ENCODE measurements around the gene SLC5A6. TPM values are rescaled to one million over a fixed set of nuclear protein-coding genes. Genes with fewer than 3 reads are reported as not detected.
A peak's percentile ranks its signal among the peaks of the same experiment; 100 is the strongest.

Gene SLC5A6
- polyA plus RNA-seq, 4 donors = 29.6 to 48.6 (median 39.4) TPM

GRCh38 chr2:27237341-27237945 lies 25.4 kb upstream of the SLC5A6 start:
- no peak for DNase-seq (ENCODE audit: low read depth in 4 of 4, low spot score in 2 of 4)

- DNase-seq (ENCODE audit: low read depth in 4 of 4, low spot score in 2 of 4) = no peak
Measured at GRCh38 chr2:27236626-27237025, 24.6 kb upstream of the SLC5A6 start.

- DNase-seq (ENCODE audit: low read depth in 4 of 4, low spot score in 2 of 4) = no peak
Measured at GRCh38 chr2:27236136-27236535, 24.1 kb upstream of the SLC5A6 start.

GRCh38 chr2:27233341-27233740 lies 21.3 kb upstream of the SLC5A6 start:
- no peak for DNase-seq (ENCODE audit: low read depth in 4 of 4, low spot score in 2 of 4)

- no peak for DNase-seq (ENCODE audit: low read depth in 4 of 4, low spot score in 2 of 4)
Measured at GRCh38 chr2:27231921-27232320, 19.9 kb upstream of the SLC5A6 start.

- DNase-seq (ENCODE audit: low read depth in 4 of 4, low spot score in 2 of 4) = no peak
Measured at GRCh38 chr2:27227501-27227900, 15.4 kb upstream of the SLC5A6 start.

- DNase-seq (ENCODE audit: low read depth in 4 of 4, low spot score in 2 of 4) = no peak
Measured at GRCh38 chr2:27225526-27225925, 13.5 kb upstream of the SLC5A6 start.

- DNase-seq (ENCODE audit: low read depth in 4 of 4, low spot score in 2 of 4) = no peak
Measured at GRCh38 chr2:27223416-27223815, 11.3 kb upstream of the SLC5A6 start.

- DNase-seq (ENCODE audit: low read depth in 4 of 4, low spot score in 2 of 4) = no peak
Measured at GRCh38 chr2:27222407-27222806, 10.3 kb upstream of the SLC5A6 start.

- no peak for DNase-seq (ENCODE audit: low read depth in 4 of 4, low spot score in 2 of 4)
Measured at GRCh38 chr2:27221166-27221565, 9.1 kb upstream of the SLC5A6 start.

GRCh38 chr2:27220091-27220490 lies 8.0 kb upstream of the SLC5A6 start:
- DNase-seq (ENCODE audit: low read depth in 4 of 4, low spot score in 2 of 4) = no peak

GRCh38 chr2:27219091-27219490 lies 7.0 kb upstream of the SLC5A6 start:
- DNase-seq (ENCODE audit: low read depth in 4 of 4, low spot score in 2 of 4) = no peak

- no peak for DNase-seq (ENCODE audit: low read depth in 4 of 4, low spot score in 2 of 4)
Measured at GRCh38 chr2:27218614-27219013, 6.5 kb upstream of the SLC5A6 start.

- DNase-seq (ENCODE audit: low read depth in 4 of 4, low spot score in 2 of 4) = peak; percentile 23 to 68 (median 62)
Measured at GRCh38 chr2:27217173-27218121, 5.4 kb upstream of the SLC5A6 start, which contains the start of gene CAD. Gene CAD, plus strand, starts transcription at chr2:27217369. Its CDS starts 183 bp downstream, at chr2:27217552.

- DNase-seq (ENCODE audit: low read depth in 4 of 4, low spot score in 2 of 4) = no peak
Measured at GRCh38 chr2:27216416-27217137, 4.5 kb upstream of the SLC5A6 start.

GRCh38 chr2:27214941-27215340 lies 2.9 kb upstream of the SLC5A6 start:
- DNase-seq (ENCODE audit: low read depth in 4 of 4, low spot score in 2 of 4) = no peak

- DNase-seq (ENCODE audit: low read depth in 4 of 4, low spot score in 2 of 4) = peak in 1 of 4 donors; percentile 50
Measured at GRCh38 chr2:27212626-27213471, 781 bp upstream of the SLC5A6 start.

- DNase-seq (ENCODE audit: low read depth in 4 of 4, low spot score in 2 of 4) = no peak
Measured at GRCh38 chr2:27211241-27211942, 676 bp downstream of the SLC5A6 start.

GRCh38 chr2:27209621-27210401 lies 2.3 kb downstream of the SLC5A6 start:
- no peak for DNase-seq (ENCODE audit: low read depth in 4 of 4, low spot score in 2 of 4)
